GM20431 (cell line): ENCODE data around the gene NEDD1.

Source experiments
- in situ Hi-C: fragments of 300-500 bp; cut with MseI, MboI; formaldehyde crosslinking; loops from one replicate; pipeline ENCODE4 v1.15.0; 2020; ENCODE audit warnings: low sequenced_read_pairs; ENCODE audit not compliant: unreplicated experiment

NEDD1 gene

DNA sequence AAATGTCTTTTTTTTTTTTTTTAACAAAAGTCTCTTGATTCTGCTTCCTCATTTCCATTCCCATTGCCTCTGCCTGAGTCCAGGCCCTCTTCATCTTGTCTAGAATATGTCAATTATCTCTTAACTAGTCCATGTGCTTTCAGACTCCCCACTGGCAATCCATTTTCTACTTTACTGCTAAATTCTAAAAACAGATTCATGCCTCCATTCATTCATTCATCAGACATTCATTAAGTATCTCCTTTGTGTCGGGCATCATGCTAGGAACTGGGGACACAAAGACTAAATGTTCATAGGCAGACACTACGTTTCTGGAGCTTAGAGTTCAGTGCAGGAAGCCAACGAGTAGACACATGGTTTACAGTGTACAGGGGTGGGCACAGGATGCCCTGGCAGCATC lies 9.6 kb upstream of the NEDD1 start:
- in situ Hi-C loops: no loop called here

DNA sequence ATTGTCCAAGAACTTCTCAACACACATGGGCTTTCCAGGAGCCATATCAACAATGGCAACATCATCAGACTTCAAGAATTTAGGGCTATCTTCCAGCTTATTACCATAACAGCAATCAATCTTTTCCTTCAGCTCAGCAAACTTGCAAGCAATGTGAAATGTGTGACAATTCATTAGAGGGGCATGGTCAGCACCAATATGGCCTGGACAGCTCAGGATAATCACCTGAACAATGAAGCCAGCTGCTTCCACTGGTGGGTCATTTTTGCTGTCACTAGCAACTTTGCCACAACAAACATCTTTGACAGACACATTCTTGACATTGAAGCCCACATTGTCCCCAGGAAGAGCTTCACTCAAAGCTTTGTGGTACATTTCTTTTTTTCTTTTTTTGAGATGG lies 5.9 kb upstream of the NEDD1 start:
- in situ Hi-C loops: no loop called here

DNA sequence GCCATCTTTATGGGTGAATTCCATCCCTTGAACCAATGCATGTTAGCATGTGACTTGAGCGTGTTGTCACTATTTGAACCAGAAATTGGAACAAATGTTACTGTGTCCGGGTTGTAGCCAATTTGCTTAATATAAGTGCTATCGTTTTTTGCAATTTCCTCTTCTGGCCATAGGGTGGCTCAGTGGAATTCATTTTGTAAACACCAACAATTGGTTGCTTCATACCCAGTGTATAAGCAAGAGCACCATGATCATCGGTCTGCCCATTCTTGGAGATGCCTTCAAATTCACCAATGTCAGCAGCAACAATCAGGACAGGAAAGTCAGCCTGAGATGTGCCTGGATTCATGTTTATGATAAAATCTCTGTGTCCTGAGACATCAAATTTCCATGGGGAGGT lies 5.0 kb upstream of the NEDD1 start:
- in situ Hi-C loops: no loop called here

DNA sequence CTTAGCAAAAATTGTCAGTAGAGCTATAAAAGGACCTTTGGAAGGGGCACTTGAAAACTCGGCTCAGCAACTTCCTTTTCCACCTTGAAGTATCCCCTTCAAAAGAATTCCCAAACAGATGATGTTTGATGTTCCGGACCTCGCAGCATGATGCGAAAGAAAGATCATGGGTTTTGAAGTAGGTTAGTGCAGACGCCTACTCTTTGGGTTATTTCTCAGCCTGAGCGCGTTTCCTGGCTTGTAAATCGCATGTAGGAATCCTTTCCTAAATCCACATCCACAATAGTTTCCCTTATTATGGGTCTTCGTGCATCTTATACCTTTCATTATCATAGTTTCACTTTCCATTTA lies 584 bp upstream of the NEDD1 start:
- in situ Hi-C loops: no loop called here

DNA sequence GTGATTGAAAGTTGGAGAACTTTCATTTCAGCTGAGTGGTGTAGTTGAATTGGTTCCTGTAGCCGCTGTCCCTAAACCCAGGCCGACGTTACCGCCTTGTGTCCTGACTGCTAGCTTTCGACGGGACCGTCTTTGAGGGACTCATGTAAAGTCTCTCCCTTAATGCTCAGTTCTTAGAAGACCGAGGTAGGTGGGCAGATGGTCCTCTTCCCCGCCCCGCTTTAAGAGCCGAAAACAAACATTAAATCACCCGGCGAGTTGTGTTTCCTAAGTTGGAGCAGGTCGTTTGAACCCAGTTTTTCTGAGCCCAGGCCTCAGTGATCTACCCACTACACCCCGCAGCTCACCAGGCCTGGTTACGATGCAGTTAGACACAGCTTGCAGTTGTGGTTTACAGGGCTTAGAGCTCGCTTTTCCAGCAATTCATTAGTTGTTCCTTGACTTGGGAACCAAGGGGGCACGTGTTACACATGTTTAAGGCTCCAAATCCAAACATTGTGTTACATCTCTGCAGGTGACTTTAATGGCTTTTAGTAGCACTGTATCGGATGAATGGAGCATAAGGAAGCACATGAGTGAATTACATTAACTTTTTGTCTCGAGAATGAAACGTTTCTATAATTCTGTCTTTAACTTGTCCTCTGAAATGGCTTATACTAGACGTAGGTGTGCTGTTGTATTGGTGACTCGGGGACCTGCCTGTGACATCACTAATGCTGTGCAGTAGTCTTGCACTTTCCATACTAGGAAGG lies 790 bp downstream of the NEDD1 start:
- in situ Hi-C loops: no loop called here

DNA sequence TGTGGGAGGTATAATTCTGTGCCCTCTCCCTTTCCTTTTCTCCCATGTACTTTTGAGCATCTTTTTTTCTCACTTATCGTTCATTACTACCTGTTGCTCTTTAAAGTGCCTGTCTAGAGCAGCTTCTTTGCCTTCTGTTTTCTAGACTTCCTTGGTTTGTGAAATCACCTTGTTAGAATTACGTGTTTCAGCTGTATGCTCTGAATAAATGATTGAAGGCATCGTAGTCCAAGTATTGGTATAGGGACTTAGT lies 1.3 kb downstream of the NEDD1 start:
- in situ Hi-C loops: no loop called here

DNA sequence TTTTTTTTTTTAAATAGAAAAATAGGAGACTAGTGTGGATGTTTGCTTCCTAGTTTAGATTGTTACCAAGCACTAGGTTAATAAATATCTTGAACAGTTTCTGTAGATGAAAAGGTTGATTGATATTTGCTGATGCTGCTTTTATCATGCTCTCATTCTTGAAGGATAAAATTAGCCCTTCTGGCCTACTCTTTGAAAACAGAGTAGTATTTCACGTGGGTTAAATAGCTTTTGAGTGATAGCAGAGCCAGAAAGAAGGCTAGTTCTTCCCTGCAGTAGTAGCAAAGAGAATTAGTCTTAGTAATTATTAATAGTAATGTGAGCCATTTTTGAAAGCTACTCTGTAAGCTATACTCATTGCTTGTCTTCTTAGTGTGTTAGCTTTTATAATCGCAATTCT lies 5.2 kb downstream of the NEDD1 start:
- in situ Hi-C loops: no loop called here

DNA sequence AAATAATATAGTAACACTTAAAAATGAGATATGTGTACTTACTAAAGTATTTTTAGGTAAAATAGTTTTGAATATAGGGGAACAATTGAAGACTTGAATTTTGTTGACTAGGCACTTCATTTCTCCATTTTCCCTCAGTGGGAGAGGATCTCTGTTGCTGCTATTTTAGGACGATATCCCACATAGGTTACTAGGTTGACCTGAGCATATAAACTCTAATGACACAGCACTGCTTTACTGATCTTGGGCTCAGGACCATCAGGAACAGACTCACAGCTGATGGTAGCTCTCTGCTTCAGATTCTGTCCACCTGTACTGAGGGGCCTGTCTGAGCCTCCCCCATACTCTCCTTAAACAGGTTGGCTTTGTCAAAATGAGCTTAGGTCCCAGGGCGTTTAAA lies 5.9 kb downstream of the NEDD1 start:
- in situ Hi-C loops: no loop called here

DNA sequence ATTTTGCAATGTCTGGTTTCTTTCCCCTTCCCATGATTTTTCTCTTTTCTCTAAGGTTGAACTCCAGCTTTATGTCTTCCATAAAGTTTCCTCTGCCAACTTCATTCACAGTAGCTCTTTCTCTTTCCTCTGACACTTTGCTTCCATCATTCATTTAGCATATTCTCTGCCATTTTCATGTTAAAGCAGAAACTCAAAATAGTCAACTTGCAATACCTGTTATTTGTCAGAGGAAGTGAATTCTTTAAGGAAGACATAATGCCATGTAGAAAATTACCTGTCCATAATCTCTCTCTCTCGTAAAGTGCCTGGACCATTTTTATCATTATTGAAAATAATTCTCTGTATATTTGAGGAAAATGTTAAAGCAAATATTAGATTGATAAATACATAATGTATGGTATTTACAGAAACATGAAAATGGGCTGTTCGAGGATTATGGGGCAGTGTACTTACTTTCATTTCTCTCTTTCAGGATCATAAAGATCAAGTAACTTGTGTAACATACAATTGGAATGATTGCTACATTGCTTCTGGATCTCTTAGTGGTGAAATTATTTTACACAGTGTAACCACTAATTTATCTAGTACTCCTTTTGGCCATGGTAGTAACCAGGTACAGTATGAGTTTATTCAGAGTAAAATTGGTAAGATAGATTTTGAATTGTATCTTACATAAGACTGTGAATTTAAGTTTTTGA lies 12.6 kb downstream of the NEDD1 start:
- in situ Hi-C loops: no loop called here

DNA sequence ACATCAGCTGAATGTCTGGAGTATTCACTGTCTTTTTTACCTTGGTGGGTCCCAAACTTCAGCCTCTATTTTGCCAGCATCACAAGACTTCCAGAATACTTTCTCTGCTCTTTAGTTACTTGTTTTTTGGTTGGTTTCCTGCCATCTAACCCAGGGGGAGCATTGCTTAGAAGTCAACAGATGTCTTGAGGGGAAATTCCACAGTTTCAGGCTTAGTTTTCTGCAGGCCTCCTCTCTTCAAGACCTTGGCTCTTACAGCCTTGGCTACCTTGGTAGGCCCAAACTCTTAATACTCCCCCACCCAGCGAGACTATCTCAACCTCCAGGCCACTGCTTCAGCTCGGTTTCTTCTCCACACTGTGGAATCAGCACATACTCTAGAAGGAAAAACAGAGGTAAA lies 41.7 kb downstream of the NEDD1 start:
- in situ Hi-C loops: no loop called here

DNA sequence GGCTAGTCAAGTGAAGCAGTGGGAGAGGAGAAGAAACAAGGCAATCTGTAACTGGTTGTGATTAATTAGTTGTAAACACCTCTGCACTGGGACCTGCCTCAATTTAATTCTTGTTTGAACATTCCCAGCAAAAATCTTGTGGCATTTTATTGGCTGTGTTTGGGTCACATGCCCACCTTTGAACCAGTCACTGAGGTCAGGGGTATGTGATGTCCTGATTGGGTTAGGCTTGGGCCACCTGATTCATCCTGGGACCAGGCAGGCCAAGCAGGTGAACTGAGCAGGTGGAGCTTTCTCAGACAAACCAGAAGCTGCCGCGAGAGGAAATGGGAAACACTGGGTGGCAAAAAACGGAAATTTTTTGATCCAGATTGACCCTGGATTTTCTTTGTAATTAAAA lies 72.5 kb downstream of the NEDD1 start:
- in situ Hi-C loops: loop anchor here (25.0 kb wide), 1 partner anchor 392 kb away; no protein-coding TSS in a partner anchor

DNA sequence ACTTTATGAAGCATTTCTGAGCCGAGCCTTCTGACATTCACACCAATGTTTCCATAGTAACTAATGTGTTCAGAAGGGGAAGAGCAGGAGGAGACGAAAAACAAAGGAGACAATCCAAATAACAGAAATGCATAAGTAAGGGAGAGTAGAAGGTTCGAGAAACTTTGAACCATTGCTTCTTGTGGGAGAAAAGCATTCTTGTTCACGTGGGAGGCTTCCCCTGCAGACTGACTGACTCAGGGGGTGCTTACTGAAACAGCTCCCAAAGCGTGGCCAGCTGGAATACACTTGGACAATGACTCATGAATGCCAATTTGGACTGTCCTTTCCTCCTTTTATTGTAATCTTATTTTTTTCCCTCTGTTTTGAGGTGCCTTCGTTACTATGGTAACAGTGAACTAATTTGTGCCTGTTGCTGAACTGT lies 73.9 kb downstream of the NEDD1 start:
- in situ Hi-C loops: loop anchor here (25.0 kb wide), 1 partner anchor 394 kb away; no protein-coding TSS in a partner anchor

DNA sequence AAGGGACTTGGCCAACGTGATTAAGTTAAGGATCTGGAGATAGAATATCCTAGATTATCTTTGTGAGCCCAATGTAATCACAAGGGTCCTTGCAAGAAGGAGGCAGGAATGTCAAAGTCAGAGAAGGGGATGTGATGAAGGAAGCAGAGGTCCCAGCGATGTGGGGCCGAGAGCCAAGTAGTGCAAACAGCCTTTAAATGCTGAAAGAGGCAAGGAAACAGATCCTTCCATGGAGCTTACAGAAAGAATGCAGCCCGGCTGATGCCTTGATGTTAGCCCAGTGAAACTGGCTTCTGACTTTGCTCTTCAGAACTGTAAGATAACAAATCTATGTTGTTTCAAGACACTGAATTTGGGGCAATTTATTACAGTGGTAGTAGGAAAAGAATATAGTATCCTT lies 74.9 kb downstream of the NEDD1 start:
- in situ Hi-C loops: loop anchor here (25.0 kb wide), 1 partner anchor 395 kb away; no protein-coding TSS in a partner anchor

DNA sequence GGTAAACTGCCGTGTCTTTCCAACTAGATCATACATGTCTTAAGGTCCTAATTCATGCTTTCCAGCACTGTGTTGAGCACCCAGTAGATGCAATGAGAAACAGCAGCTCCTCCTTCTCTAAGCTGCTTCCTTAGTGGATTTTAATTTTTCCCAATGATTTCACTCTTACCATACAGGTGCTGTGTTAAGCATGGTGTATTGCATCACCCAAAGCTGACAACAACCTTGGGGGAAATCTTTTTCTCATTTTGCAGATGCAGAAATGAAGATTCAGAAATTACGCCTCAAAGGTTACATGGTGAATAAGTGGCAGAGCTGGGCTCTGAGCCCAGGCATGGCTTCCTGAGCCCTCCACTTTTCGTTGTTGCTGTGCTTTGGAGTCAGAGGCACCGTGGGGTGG lies 75.6 kb downstream of the NEDD1 start:
- in situ Hi-C loops: loop anchor here (25.0 kb wide), 1 partner anchor 395 kb away; no protein-coding TSS in a partner anchor

DNA sequence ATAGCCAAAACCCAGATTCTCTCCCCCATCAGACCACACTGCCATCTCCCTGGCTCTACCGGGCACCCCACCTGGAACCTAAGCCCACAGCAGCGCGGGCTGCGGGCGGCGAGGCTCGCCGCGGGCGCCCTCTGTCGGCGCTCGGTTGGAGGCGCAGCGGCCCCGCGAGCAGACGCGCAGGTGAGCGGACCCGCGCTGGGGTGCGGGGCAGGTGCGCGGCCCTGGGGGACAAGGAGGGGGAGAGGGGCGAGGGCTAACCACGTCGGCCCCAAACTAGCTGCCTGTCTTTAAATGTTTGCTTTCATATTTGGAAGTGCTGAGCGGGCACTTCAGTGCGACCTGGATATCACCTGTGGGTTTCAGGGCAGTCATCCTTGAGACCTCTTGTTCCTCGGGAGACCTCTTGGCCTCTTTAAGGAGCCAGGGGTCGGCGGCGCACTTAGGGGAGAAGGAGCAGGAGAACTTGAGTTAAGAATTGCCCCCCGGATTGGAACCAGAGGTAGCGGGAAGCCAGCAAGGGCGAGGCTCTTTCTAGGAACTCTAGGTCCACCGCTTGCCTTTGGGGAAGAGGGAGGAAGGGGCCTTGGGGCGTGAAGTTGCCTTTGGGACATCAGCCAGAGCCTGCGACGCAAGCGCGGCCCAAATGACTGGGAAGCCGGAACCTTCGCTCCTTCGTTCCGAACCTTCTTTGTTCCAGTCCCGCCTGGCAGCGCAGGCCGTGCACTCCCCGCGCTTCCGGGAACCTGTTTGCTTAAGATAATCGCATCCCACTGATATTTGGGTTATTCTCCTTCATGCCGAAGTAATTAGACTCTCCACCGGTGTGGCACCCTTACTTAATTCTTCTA lies 78.7 kb downstream of the NEDD1 start:
- in situ Hi-C loops: loop anchor here (25.0 kb wide), 1 partner anchor 398 kb away; no protein-coding TSS in a partner anchor

DNA sequence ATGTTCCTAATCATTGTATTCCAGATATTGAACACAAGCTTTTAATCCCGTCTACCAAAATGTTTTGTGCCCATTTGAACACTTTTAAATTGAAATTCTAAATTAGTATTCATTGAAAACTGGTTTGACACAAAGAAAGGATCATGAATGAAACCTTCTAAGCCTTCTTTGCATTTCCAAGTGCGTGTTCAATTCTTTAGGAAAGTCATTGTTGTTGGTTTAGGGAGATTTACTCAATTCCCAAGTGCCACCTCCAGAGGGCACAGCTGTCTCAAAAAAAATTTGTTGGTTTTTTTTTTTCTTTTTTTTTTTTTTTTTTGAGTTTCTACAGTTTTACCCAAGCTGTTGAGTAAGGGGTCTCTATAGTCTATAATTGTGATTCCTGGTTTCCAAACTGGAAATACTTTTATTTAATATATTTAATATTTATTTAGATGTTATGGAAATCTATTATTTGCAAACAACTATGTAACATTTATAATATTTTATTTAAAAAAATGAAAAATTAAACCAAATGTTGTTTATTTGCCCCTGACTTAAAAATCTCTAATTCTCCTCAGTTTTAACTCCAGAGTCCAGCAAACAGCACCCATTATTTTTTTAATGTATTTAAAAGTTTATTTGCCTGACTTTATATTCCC lies 79.9 kb downstream of the NEDD1 start:
- in situ Hi-C loops: loop anchor here (25.0 kb wide), 1 partner anchor 400 kb away; no protein-coding TSS in a partner anchor

DNA sequence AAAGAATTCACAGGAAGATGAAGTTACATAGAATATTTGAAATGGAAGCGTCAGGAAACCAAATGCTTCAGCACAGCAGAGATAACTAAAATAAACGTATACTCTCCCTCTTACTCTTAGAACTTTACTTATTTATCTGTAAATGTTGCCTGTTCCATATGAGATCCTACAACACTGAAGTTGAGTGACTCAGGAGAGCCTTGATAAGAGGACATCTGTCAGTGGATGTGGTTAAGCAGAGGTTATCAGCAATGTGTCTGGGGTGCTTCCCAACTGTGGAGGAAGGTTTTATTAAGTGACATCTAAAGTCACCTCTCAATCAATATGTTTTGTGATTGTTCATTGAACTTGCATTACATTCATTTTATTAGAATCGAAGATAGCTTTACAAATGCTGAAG lies 81.9 kb downstream of the NEDD1 start:
- in situ Hi-C loops: loop anchor here (25.0 kb wide), 1 partner anchor 402 kb away; no protein-coding TSS in a partner anchor

DNA sequence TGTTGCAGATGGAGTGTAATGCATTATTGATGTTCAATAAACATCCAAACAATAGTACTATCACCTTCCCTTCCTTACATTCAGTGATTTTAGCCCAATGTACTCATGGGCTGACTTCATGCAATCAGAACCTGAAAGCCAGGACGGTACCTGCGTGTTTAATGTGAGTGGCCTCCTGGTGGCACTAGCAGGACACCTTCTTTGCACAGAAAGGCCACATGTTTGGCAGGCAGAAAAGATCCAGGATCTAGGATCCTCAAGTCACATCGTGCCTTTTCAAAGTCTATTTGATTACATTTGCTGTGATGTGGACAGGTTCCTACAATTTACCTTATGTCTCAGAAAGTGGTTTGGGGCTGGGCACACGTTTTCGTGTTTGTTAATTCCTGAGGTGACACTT lies 82.9 kb downstream of the NEDD1 start:
- in situ Hi-C loops: loop anchor here (25.0 kb wide), 1 partner anchor 403 kb away; no protein-coding TSS in a partner anchor

DNA sequence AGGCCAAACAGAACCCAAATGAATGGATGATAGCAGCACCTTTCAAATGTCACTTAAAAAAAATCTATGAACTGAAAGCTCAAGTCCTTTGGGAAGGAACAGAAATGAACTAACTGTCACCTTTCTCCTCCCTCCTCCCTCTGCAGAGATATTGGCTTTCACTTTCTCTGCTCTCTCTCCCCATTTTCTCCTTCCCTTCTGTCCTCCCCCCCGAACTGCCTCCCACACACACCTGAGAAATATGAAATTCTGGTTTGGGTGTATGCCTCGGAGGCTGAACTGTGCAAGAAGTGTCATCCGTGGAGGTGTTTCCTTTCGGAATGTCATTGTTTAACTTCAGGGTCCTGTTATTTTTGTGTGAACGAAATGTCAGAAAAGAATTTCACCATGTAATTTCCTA lies 87.8 kb downstream of the NEDD1 start:
- in situ Hi-C loops: loop anchor here (25.0 kb wide), 1 partner anchor 408 kb away; no protein-coding TSS in a partner anchor

DNA sequence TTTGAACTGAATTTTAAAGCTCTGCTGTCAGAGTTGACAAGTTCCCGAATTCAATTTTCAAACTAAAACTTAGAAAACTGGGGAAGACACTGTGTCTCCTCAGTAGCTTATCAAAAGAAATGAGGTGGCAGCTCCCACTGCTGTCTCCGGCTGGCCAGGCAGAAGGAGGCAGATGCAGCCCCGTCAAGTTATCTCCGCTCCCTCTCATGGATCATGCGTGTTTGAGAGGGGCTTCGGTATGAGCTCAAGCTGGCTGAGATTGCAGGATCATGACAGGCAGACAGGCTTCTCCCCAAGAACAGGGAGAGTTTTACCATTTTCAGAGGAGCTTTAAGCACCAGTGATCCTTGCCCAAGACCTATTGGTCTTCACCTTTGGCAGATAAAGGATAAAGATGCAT lies 88.8 kb downstream of the NEDD1 start:
- in situ Hi-C loops: loop anchor here (25.0 kb wide), 1 partner anchor 409 kb away; no protein-coding TSS in a partner anchor
